Measurements from ENCODE around the gene OR8B2. TPM values are rescaled to one million over a fixed set of nuclear protein-coding genes. Genes with fewer than 3 reads are reported as not detected.

The OR8B2 gene
- polyA plus RNA-seq, 1 of the 3 experiments (the other 2 are of a cell fraction): not detected

DNA sequence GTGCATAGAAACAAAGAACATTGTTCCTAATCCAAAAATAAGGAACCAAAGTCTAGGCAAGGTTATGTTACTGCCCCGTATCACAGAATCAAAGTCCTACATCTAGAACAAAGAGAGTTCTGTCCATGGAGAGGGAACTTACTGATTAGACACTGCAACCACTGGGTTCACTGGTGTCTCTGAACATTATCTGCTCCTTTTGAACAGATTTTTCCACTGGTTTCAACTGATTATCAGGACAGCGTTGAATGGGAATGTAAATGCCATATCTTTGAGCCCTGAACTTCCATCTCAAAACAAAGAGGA is 44.2 kb downstream of the OR8B2 start:
- no peak for DNase-seq
- no peak overlapping the region for H3K4me3 ChIP-seq (ENCODE audit: low read depth in 2 of 2, low read length in 1 of 2)
- H3K9me2 ChIP-seq: no peaks in the 10 kb centered on the region
- H2AFZ ChIP-seq (ENCODE audit: low read depth): no peak overlapping the region
- no peak overlapping the region for H3K4me2 ChIP-seq
- no peaks in the 10 kb centered on the region for H3F3A ChIP-seq (replicated peaks; ENCODE audit: insufficient read depth)
- 3% methylated on average over 2 of the region's 2 CpGs for WGBS (ENCODE audit: low lambda C conversion rate)
- no peaks in the 10 kb centered on the region for H3K36me3 ChIP-seq (replicated peaks in 1 of 2; ENCODE audit: control insufficient read depth in 1 of 2, insufficient read depth in 2 of 2, low read length in 1 of 2)
- ChIA-PET POLR2A (interaction anchor here (0.5 kb wide), 1 partner anchor 55 kb away, joined by 5 read pairs; no protein-coding TSS in a partner anchor), CTCF (no interaction called here)
- H3K79me2 ChIP-seq (ENCODE audit: insufficient read depth): no peaks in the 10 kb centered on the region
- TF ChIP-seq SIN3A (IDR thresholded peaks at IDR 0.05; ENCODE audit: borderline replicate concordance, low read depth, low read length) (no peak), MEF2A (IDR thresholded peaks at IDR 0.05; ENCODE audit: borderline replicate concordance, low read depth) (no peak), EP300 (IDR thresholded peaks at IDR 0.05; ENCODE audit: borderline replicate concordance in 1 of 2, low read depth in 1 of 2, low read length in 1 of 2) (no peak), POLR2AphosphoS5 (IDR thresholded peaks at IDR 0.05; ENCODE audit: low read depth, low read length) (no peak), REST (IDR thresholded peaks at IDR 0.05; ENCODE audit: low read depth, low read length) (no peak), NRF1 (IDR thresholded peaks at IDR 0.05; ENCODE audit: low read depth, low read length) (no peak), YY1 (IDR thresholded peaks at IDR 0.05; ENCODE audit: low read depth) (no peak), NFIC (IDR thresholded peaks at IDR 0.05; ENCODE audit: borderline replicate concordance) (no peak), CHD2 (IDR thresholded peaks at IDR 0.05; ENCODE audit: low read length, partially characterized antibody) (no peak), JUND (IDR thresholded peaks at IDR 0.05) (no peak), USF1 (IDR thresholded peaks at IDR 0.05; ENCODE audit: borderline replicate concordance, low read depth) (no peak)
- no peaks in the 10 kb centered on the region for H4K20me1 ChIP-seq (ENCODE audit: insufficient read depth)
- H3K27ac ChIP-seq (ENCODE audit: low read depth in 2 of 2, low read length in 1 of 2): no peak overlapping the region
- no peak overlapping the region for H3K9ac ChIP-seq
- no peaks in the 10 kb centered on the region for H3K9me3 ChIP-seq
- no peaks in the 10 kb centered on the region for H3K4me1 ChIP-seq (ENCODE audit: control insufficient read depth in 1 of 2, insufficient read depth in 2 of 2, low read depth in 1 of 2, low read length in 1 of 2)
- H3K27me3 ChIP-seq (ENCODE audit: insufficient read depth): no peaks in the 10 kb centered on the region

- Histone ChIP-seq H2AFZ (ENCODE audit: low read depth) (no peak overlapping the region), H3K4me2 (no peak overlapping the region), H3K36me3 (replicated peaks in 1 of 2; ENCODE audit: control insufficient read depth in 1 of 2, insufficient read depth in 2 of 2, low read length in 1 of 2) (no peaks in the 10 kb centered on the region), H3K9me2 (no peaks in the 10 kb centered on the region), H3K27ac (ENCODE audit: low read depth in 2 of 2, low read length in 1 of 2) (no peak overlapping the region), H3K79me2 (ENCODE audit: insufficient read depth) (no peaks in the 10 kb centered on the region), H3K4me3 (ENCODE audit: low read depth in 2 of 2, low read length in 1 of 2) (no peak overlapping the region), H3K27me3 (ENCODE audit: insufficient read depth) (no peaks in the 10 kb centered on the region), H3K4me1 (ENCODE audit: control insufficient read depth in 1 of 2, insufficient read depth in 2 of 2, low read depth in 1 of 2, low read length in 1 of 2) (no peaks in the 10 kb centered on the region), H3K9ac (no peak overlapping the region), H3K9me3 (no peaks in the 10 kb centered on the region), H4K20me1 (ENCODE audit: insufficient read depth) (no peaks in the 10 kb centered on the region), H3F3A (replicated peaks; ENCODE audit: insufficient read depth) (no peaks in the 10 kb centered on the region)
- ChIA-PET CTCF (no interaction called here), POLR2A (no interaction called here)
- no peak for DNase-seq
- 10% methylated on average over 6 of the region's 6 CpGs for WGBS (ENCODE audit: low lambda C conversion rate)
- no peak for TF ChIP-seq EZH2phosphoT487 (IDR thresholded peaks at IDR 0.05; ENCODE audit: borderline replicate concordance, low read depth)
- TF ChIP-seq MXI1 (IDR thresholded peaks at IDR 0.05; ENCODE audit: low read depth, low read length): no peak
- TF ChIP-seq, protein P1, sequence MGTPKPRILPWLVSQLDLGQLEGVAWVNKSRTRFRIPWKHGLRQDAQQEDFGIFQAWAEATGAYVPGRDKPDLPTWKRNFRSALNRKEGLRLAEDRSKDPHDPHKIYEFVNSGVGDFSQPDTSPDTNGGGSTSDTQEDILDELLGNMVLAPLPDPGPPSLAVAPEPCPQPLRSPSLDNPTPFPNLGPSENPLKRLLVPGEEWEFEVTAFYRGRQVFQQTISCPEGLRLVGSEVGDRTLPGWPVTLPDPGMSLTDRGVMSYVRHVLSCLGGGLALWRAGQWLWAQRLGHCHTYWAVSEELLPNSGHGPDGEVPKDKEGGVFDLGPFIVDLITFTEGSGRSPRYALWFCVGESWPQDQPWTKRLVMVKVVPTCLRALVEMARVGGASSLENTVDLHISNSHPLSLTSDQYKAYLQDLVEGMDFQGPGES (IDR thresholded peaks at IDR 0.05; ENCODE audit: low read depth, low read length): no peak
- TF ChIP-seq JUND (IDR thresholded peaks at IDR 0.05): no peak
- no peak for TF ChIP-seq USF2 (IDR thresholded peaks at IDR 0.05; ENCODE audit: borderline replicate concordance, low read depth, low read length)
- TF ChIP-seq GABPA (IDR thresholded peaks at IDR 0.05; ENCODE audit: low read depth): no peak
- no peak for TF ChIP-seq MAX (IDR thresholded peaks at IDR 0.05; ENCODE audit: low read depth)
- TF ChIP-seq TCF12 (IDR thresholded peaks at IDR 0.05): no peak
- TF ChIP-seq FOXM1 (IDR thresholded peaks at IDR 0.05; ENCODE audit: low read depth): no peak
- no peak for TF ChIP-seq TAF1 (IDR thresholded peaks at IDR 0.05; ENCODE audit: borderline replicate concordance, low read depth, low read length)
- TF ChIP-seq RFX5 (IDR thresholded peaks at IDR 0.05; ENCODE audit: low read length): no peak
- no peak for TF ChIP-seq RAD21 (IDR thresholded peaks at IDR 0.05; ENCODE audit: low read length)
Observed at GRCh38 chr11:124339396-124340141, 44.7 kb downstream of the OR8B2 start.

Measured in SK-N-SH (cell line).